T47D (cell line): ENCODE data around the gene CDX1.

ENCODE experiments used
- DNase-seq, 2 experiments: peaks; one replicate each; pipeline versions ENCODE4 v3.0.0 to v3.0.0-alpha.2; 2011 to 2012; ENCODE audit warnings: low read depth in 1 of 2, low spot score in 1 of 2
- JUND ChIP-seq: IDR thresholded peaks from 2 replicates; pipeline ENCODE4 v1.6.1; 2012; ENCODE audit warnings: low read depth
- in situ Hi-C: cut with HindIII; loops from 2 replicates; pipeline ENCODE4 v1.10.0; 2016; ENCODE audit warnings: low sequenced_read_pairs, low pct_unique_long_range_greater_than_20kb

Gene CDX1

DNA sequence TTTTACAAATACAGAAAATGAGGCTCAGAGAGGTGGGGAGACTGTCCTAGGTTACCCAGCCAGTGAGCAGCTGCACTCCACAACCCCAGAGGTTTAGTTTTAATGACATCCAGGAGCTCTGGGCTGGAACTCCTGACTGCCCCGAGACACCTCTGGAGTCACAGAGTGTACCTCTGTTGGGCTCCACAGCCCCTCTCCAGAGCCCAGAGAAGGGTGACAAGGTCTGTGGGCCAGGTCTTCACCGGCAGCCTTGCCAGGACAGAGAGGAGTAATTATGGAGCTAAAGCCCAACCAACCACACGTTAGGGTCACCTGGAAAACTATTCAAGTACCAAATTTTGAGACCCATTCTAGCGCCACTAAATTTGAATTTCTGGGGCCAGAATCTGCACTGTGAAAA is 11.1 kb downstream of the CDX1 start:
- DNase-seq, result no peak
- in situ Hi-C loops, result no loop called here
- no peak for TF ChIP-seq JUND

DNA sequence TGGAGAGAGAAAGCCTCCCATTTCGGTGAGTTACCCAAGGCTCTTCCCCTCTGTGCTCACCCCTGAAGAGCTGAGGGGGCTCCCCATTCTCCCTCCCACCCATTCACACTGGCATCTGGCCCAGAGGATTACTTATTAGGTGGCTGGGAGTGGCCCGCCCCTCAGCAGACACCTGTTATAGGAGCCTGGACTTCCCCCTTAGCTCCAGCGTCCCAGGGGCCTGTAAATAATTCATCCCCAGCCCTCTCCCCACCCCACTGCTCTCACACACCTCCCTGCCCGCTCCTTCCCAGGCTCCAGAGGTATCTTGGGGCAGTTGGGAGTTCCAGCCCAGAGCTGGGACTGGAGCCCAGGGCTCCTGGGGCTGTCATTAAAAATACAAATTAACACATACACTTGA is 11.7 kb downstream of the CDX1 start:
- no peak for DNase-seq
- no peak for TF ChIP-seq JUND
- in situ Hi-C loops, result no loop called here

DNA sequence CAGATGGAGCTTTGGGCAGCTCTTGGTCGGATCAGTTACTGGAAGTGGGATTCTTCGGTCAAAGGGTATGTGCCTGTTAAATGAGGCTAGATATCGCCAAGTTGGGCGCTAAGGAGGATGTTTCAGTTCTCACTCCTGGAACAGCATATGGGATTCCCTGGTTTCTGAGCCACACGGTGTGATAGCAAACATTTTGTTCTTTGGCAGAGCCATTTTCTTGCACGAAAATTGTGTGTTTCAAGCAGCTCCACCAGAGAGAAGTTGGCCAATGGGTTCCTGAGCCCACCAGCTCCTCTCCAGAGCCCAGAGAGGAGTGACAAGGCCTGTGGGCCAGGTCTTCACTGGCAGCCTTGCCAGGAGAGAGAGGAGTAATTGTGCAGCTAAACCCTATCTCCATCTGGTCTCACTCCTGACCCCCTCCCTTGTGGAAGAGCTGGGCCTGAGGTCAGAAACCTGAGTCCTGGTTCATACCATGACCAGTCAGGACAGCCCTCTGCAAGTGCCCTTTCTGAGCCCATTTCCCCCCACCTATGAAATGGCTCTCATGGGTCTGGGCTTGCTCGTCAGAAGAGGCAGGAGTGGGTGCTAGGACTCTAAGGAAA is 12.5 kb downstream of the CDX1 start:
- in situ Hi-C loops, result no loop called here
- TF ChIP-seq JUND, result no peak
- no peak for DNase-seq

DNA sequence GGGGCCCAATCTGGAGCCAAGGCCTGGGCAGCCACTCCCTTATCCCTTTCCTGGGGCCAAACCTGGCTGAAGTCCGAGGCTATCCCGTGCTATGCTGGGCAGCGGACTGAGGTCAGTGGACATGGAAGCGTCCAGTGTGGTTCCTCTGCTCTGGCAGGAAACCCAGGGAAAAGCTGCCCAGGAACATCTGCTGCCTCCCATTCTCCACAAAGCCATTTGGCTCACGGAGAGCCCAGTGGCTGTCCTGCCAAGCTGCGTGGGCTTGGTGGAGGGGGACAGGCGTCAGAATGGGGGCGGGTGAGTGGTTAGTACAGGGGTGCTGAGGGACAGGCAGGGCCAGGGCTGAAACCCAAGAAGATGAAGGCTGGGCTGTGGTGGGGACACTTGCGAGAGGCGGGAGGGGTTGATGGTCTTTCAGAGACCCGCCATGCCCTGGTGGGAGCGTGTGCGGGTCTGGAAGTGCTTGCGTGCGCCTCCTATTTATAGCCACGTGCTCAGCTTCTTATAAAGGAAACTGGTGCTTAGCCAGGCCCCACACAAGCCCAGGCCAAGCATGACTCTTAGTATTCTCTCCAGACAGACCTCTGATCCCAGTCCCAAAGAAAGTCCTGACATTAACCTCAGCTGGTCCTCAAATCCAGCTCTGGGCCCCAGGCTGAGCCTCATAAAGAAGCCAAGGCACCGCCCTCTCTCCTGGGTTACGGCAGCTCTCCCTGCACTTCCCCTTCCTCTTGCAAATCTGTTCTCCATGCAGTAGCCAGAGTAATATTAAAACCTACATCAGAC is 13.9 kb downstream of the CDX1 start:
- no peak for DNase-seq
- TF ChIP-seq JUND, result no peak
- in situ Hi-C loops, result no loop called here

DNA sequence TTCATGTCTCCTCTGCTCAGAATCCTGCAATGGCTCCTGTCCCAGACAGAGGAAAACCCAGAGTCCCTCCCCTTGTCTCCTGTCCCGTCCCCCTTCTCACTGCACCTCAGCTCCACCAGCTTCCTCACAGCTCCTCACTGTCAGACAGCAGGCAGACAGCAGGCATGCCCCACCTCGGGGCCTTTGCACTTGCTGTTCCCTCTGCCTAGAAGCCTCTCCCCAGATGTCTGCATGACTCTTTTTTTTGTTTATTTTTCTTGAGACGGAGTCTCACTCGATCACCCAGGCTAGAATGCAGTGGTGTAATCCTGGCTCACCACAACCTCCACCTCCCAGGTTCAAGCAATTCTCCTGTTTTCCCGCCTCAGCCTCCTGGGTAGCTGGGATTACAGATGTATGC is 14.4 kb downstream of the CDX1 start:
- TF ChIP-seq JUND, result no peak
- no peak for DNase-seq
- in situ Hi-C loops, result no loop called here

DNA sequence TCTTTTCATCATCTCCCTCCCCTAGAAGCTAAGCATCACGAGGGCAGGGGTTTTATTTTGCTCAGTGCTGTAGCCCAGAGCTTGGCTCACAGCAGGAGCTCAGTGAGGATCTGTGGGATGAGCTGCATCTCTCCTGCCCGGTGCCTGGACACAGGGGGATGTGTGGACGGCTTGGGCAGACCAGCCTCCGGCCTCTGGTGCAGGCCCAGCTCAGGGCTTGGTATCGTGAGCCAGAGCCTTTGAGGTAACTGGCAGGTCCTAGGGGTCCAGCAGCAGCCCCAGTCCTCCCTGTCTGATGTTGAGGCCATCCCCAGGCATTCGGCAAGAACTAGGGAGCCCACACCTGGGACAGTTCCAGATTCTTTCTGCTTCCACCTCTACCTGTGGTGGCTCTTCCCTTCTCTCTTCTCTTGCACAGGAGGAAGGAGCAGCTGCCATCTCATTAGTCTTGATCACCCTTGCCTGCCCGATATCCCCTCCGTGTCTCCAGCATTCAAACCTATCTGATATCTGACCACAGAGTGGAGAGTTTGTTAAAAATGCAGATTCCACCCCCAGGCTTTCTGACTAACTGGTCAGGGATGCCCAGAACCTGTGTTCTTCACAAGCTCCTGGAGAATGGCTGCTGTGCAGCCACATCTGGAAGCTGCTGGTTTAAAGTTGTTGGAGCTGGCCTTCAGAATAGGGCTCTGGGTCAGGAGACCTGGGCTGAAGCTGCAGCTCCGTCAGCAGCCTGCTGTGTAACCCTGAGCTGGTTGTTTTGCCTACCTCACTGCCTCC is 15.4 kb downstream of the CDX1 start:
- no peak for TF ChIP-seq JUND
- no peak for DNase-seq
- in situ Hi-C loops, result no loop called here

DNA sequence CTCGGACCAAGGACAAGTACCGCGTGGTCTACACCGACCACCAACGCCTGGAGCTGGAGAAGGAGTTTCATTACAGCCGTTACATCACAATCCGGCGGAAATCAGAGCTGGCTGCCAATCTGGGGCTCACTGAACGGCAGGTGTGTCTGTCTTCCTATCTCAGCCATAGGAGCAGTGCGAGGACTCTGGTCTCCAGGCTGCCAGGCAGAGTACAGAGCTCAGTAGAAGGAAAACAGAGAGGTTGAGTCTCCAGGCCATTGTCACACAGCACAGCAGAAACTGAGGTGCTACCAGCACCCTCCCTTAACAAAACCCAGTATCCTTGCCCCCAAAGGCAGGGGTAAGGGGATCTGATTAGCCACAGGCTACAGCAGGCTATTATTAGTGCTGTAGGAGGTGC is 16.2 kb downstream of the CDX1 start:
- DNase-seq, result no peak
- in situ Hi-C loops, result no loop called here

DNA sequence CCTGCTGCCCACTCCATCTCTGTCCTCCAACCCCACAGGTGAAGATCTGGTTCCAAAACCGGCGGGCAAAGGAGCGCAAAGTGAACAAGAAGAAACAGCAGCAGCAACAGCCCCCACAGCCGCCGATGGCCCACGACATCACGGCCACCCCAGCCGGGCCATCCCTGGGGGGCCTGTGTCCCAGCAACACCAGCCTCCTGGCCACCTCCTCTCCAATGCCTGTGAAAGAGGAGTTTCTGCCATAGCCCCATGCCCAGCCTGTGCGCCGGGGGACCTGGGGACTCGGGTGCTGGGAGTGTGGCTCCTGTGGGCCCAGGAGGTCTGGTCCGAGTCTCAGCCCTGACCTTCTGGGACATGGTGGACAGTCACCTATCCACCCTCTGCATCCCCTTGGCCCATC is 16.9 kb downstream of the CDX1 start:
- in situ Hi-C loops, result no loop called here
- no peak for DNase-seq
- no peak for TF ChIP-seq JUND

More for the DNA sequence above, 16.2 kb downstream of the CDX1 start:
- no peak for TF ChIP-seq JUND

DNA sequence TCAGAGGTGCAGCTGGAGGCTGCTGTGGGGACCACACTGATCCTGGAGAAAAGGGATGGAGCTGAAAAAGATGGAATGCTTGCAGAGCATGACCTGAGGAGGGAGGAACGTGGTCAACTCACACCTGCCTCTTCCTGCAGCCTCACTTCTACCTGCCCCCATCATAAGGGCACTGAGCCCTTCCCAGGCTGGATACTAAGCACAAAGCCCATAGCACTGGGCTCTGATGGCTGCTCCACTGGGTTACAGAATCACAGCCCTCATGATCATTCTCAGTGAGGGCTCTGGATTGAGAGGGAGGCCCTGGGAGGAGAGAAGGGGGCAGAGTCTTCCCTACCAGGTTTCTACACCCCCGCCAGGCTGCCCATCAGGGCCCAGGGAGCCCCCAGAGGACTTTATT is 17.4 kb downstream of the CDX1 start:
- DNase-seq, result no peak
- TF ChIP-seq JUND, result no peak
- in situ Hi-C loops, result no loop called here

DNA sequence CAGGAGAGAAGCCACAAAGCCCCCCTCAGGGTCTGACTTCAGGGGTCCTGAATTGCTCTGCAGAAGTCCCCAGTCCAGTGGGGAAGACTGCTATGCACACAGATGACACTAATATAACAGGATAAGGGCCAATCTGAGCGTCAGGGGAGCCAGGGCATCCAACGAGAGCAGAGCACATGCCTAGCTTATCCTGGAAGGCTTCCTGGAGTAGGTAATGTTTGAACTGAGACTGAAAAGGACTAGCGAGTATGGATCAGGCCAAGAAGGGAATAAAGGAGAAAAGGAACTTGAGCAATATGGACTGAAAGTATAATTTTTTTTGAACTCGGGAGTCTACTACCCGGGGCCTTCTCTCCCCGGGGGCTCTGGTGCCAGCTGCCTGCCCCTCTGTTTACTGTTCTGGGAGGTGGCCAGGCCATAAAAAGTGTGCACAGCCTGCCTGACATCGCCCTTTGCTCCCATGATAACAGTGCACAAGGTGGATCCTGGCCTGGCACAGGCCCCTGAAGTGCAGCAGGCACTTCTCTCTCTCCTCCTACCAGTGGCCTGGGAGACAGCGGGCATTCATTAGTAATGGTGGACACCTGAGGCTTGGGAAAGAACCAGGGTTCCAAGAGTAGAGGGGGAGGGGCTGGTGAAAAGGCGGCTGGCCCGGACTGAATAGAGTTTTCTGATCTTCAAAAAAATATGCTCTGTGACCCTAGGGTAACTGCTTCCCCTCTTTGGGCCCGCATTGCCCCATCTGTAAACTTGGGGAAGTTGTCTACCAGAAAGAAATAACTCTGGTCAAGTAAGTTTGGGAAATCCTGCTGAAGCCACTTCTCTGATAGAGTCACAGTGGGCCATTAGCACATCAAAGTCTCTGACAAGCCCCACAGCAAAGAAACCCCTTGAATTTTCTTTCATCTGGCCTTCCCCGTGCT is 18.7 kb downstream of the CDX1 start:
- in situ Hi-C loops, result no loop called here
- no peak for DNase-seq
- no peak for TF ChIP-seq JUND

DNA sequence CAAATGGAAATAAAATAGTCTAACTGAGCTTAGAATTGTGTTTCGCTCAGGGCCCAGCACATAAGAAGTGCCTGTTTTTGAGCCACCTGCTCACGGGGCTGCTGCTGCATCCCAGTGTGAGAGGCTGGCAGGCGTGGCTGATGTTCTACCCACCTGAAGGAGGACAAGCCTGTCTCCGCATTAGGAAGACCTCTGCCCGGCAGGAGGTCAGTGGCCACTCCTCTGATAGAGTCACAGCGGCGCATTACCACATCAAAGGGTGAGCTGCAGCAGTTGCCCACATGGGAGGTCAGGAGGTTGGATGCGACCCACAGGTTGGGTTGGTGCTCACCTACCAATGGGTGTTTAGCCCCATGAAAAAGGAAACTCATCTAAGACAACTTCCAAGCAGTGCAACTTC is 19.6 kb downstream of the CDX1 start:
- in situ Hi-C loops, result no loop called here
- DNase-seq, result no peak
- no peak for TF ChIP-seq JUND

DNA sequence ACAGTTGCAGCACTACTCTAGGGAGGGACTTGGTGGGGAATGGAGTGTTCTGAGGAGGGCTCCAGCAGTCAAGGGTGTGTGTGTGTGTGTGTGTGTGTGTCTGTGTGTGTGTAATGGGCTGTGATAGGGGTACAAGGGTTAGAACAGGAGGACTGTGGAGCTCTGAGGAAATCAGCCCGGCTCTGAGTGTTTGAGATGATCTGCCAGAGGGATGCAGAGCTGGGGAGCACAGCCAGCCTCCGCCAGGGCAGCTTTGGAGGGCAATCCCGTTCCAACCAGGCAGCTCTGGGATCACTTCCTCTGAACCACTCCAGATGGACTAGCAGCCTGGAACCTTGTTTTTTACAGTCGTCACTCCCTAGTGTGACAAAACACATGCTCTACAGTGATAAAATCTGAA is 20.3 kb downstream of the CDX1 start:
- DNase-seq, result no peak
- in situ Hi-C loops, result no loop called here
- no peak for TF ChIP-seq JUND
